CD4-positive, alpha-beta T cell treated with Interleukin-6 for 4 hours (primary cell): ENCODE measurements around the gene AGPAT4.
"Not testable (repeated sequence)": the region's sequence is repeated elsewhere in the genome, so short reads cannot be mapped to it uniquely, and the experiment has no call there.

Experiments used
- DNase-seq: peaks from one replicate; pipeline ENCODE4 v3.0.0-alpha.2; 2020; ENCODE audit warnings: mixed read lengths

AGPAT4 gene

DNA sequence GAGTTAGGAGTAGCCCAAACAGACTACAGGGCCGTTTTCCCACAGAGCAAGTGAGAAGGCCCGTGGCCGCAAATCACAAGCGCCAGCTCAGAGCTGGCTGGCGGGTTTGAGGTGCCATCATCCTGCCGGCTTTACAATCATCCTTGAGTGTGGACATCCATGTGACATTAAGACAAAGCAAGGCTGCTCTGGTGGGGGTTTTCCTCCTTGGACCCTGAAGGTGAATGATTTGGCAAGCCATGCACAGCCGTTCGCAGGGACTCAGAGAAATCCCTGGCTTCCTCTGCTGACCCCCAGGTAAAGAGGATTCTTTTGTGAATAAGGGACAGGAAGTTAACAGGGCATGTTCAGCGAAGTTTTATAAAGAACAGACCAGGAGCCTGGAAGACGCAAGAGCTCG is 137.2 kb downstream of the AGPAT4 start:
- no peak for DNase-seq

DNA sequence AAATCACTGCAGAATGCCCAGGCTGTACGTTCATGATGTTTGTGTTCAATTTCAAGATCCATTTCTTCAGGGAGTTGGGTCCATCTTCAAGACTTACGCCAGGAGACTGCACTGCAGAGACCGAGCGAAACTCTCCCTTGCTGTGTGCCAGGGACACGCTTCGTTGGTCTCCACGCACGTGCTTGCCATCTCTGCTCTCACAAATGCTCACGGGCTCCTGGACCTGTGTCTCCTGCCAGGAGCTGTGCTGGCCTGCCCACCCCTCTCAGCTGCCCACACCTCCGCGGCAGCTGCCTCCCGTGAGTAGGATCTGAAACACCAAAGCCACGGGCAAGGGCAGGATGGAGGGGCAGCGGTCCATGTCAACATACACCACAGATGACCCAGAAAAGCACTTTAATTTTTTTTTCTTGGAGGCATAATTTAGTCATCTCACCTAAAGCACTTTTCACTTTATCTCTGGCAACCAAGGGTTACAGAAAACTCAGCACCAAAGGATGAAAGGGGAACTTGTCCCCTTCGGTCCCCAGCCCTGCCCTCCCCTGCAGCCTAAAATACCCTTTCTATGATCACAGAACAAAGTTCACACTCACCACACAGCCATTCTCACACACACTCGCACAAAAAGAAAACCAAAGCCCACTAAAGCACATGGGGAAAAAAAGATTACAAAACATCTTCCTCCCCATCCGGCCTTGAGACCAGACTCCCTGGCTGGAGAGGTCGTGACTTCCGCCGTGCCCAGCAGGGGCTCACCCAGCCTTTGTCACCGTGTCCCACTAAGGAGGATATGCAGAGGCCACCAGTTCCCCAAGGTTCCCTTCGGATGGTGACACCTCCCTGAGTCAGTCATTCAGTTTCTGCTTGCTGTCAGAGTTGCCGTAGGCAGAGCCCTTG is 137.9 kb downstream of the AGPAT4 start:
- DNase-seq: no peak

DNA sequence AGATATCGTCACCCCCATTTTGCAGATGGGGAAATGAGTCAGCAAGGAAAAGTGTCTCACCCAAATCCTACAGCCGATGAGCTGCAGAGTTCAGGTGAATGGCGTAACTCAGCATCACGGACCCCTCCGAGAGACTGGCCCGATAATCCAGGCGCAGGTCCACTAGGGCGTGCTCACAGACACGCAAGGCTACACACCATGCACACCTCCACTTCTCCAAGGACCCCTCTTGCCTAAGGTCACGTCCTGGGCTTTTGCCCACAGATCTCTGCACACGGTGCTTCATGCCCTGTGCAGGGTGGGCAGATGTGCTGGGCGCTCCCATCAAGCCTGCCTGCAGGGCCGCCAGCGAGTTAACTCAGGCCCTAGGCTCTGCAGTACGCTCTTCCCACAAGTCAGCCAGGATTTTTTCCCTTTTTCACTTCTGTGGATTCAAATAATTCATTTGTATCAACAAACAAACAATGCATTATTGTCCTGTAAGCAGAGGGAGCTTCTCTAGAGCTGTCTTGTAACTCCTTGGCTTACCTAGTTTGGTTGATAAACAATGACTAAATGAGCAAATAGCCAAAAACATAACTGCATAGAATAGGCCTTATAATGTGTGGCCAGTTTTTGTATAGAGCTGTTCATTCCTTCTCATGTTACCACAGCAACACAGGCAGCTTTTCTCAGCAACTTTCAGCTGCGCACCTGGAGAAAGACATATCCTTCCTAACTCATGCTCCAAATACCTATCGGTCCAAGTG is 139.1 kb downstream of the AGPAT4 start:
- DNase-seq: no peak

DNA sequence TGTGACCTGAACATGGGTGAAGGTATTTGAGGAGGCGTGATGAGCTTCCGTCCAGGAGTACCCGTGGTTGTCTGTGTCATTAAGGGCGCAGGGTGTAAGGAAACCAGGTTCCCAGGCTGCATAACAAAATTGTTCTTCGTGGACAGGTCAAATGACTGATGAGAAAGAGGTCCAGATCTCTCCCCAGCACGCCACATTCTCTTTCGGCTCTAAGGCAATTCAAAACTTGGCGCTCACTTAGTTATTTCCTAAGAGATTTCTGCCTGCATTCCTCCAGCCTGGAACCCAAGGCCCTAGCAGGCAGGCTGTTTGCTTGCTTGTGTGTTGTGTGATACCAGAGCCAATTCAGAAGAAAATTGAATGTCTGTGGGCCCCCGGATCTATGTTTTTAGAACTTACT is 139.9 kb downstream of the AGPAT4 start:
- DNase-seq: no peak

DNA sequence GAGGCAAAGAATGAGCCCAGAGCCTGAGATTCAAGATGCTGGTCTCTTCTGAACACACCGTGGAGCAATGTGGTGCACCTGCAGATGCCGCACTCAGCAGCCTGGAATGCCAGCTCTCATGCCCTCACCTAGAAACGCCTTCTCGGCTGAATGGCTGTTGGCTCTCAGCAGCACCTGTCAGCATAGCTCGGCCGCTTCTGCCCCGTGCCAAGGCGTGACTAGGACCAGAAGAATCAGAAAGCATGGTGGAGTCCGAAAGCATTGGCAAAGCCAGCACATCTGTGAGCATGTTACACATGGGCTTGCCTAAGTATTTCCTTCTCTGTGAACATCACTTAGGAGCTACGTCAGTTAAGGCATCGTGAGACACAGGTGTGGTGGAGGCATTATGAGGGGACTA is 141.5 kb downstream of the AGPAT4 start:
- DNase-seq: no peak

DNA sequence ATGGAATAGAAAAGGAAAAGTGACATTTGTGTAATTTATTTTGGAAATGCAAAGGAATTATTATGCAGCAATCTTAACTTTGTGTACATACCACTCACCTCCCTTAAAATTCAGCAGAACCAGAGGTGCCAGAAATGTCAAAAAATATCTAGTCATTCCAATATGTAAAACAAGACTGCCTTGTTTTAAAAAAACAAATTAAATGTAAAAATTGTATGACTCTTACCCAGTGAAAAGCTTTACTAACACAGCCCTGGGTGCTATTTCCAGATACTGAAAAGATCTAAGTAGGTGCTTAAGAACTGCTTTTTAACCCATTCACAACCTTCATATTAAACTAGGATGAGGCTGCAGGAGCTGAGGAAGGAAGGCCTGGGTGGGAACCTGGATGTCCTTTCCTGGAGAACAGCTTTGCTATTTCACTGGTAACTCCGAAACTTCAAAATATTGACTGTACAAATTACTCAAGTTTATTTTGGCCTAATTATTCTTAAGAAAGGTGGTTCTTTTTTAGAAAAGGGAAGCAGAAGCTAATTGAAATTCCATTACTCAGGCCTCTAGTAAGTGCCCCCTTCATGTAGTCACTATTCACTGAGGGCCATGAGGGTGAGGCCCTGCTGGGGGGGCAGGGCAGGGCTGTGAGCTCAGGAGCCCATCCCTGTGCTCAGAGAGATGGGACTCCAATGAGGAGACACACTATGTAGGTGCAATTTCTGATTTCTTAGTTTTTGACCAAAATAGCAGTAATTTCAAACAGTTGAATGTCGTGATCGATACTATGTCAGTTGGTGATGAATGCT is 142.7 kb downstream of the AGPAT4 start:
- no peak for DNase-seq

DNA sequence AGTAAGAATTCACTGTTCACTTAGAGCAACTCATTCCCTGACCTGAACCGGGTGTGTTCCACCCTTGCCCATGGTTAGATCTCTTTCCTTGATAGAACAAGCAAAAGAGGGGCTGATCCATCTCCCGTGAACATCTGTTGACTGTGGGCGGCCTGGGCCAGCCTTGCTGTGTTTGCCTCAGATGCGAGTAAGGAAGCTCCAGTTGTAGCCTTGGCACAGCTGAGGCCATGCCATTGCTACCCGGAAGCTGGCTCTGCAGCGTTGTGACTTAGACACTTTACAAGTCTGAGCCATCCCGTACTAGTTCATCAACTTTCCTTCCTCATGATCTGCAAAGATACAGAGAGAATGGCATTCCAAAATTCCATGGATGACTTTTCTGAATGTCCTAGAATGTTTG is 143.3 kb downstream of the AGPAT4 start:
- DNase-seq: no peak

DNA sequence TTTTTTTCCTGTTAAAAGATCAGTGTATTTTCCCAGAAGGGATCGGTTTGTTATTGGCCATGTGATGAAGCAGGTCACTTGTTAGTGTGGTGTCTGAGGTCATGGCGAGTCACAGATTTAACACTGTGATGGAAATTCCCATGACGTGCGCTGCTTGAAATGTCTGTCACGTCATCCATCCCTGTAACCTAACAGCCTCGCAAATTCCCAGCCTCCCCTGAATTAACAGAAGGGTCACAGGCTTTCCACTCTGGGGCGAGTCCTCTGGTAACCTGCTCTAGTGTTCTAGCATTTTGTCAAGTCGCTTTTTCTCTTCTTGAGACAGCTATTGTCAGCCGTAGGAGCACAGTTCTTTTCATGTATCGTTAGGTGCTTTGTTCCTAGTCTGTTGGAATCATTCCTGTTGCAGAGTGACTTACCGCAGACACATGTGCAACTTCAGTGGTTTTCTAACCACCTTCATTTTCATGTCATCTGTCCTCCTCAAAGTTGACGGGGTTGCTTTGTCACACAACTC is 145.1 kb downstream of the AGPAT4 start:
- DNase-seq: no peak

DNA sequence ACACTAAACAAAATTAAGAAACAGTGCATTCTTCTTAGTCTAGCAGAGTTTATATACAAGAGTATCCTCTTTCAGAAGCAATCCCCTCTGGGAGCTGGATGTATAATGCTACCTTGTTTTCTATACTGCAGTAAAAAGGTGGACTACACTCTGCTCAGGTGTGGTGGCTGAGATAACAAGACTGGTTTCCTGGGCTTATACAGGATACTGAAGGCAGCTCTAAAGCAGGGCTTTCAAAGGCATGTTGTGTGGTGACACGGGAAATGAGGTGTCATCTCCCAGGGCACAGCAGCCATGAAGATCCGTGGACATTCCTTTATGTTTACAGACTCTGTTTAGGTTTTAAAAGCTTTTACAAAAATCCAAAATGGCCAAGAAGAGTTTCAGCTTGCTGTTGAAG is 145.6 kb downstream of the AGPAT4 start:
- peak; percentile 16 for DNase-seq

DNA sequence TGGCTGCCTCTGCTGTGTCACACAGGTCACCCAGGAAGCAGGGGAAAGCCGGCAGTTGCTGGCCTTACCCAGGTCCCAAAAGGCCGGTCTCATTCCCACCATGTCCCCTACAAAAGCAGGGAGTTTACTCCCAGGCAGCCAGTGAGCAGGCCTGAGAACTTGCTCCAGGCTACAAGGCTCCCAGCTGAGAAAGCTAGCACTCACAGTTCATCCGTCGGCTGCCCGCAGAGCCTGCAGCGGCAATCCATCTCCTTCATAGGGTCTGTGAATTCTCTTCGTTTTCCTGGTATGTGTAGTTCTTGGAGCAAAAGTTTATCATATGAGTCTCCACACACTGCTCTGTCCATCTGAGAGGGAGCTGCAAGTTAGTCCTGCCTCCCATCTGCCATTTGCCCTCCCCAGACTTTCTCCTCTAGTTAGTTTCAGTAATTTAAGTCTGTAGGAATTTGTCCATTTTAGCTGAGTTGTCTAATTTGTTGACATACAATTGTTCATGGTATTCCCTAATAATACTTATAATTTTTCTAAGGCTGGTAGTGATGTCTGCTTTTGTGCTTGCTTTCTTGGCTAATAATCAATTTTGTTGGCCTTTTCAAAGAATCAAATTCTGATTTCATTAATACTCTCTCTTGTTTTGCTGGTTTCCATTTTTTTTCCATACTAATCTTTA is 146.7 kb downstream of the AGPAT4 start:
- DNase-seq: no peak

DNA sequence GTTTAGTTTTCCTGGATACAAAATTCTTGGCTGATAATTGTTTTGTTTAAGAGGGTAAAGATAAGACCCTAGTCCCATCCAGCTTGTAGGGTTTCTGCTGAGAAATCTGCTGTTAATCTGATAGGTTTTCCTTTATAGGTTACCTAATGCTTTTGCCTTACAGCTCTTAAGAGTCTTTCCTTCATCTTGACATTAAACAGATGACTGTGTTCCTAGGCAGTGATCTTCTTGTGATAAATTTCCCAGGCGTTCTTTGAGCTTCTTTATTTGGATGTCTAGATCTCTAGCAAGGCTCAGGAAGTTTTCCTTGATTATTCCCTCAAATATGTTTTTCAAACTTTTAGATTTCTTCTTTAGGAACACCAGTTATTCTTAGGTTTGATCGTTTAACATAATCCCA is 148.3 kb downstream of the AGPAT4 start:
- DNase-seq: no peak

DNA sequence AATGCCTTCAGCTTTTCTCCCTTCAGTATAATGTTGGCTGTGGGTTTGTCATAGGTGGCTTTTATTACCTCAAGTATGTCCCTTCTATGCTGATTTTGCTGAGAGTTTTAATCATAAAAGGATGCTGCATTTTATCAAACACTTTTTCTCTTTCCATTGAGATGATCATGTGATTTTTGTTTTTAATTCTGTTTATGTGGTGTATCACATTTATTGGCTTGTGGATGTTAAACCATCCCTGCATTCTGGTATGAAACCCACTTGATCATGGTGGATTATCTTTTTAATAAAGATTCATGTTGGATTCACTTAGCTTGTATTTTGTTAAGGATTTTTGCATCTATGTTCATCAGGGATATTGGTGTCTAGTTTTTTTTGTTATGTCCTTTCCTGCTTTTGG is 150.5 kb downstream of the AGPAT4 start:
- not testable (repeated sequence) for DNase-seq

DNA sequence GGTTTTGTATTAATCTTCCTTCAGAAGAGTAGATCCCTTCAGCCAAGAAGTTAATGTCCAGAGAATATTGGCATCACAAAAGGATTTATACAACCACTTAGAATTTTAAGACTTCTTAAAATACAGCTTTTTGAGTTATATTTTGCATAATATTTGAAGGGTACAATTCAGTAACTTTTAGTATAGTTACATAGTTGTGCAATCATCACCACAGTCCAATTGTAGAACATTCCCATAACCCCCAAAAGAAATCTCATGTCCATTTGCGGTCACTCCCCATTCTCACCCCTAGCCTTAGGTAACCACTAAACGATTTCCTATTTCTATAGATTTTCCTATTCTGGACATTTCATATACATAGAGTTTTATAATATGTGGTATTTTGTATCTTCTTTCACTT is 155.9 kb downstream of the AGPAT4 start:
- no peak for DNase-seq

DNA sequence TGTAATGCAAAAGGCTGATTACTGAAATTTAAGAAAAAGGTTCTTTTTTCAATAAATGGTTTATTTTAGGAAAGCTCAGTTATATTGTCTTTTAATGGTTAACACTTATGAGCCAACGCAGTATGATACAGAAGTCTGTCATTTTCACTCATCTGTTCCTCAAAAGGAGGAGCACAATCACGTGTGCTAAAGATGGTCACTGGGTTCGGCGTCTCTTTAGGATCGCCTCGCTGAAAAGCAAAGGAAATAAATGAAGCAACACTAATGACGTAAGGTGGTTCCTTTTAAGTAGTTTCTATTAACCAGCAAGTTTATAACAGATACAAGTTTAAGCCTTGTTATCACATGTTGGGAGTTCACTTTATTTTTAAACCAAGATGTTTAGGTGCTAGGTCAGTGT is 156.6 kb downstream of the AGPAT4 start:
- no peak for DNase-seq

DNA sequence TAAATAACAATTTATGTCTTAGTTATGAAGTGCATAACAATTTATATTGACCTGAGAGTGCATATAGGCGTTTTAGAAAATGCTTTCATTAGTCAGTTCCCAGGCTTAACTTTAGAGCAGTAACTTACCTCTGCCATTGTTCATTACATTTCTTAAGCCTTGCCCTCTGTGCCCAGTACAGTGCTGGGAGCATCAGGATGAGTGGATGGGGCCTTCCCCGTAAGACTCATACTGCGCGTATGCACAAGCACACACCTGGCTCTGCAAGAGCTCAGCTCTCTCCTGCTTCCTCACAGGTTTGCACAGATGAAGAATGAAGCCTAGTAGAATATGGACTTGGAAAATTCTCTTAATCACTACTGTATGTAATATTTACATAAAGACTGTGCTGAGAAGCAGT is 157.3 kb downstream of the AGPAT4 start:
- no peak for DNase-seq

DNA sequence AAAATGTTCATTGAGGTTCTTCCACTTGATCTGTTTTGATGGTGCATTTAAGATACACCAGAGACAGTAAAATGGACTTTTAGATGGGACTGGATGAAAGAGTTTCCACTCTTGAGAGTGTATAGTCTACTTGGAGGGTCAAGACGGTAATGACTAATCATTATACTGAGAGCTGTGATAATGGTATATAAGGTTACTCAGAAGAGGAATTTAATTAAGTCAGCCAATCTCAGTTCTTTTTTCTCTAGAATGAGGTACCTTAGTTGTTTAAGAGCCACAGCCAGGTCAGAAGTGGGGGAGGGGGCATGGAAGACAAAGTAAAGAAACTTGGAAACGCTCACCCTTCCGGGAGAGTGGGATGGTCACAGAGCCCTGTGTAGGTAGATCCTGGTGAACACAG is 158.4 kb downstream of the AGPAT4 start:
- DNase-seq: no peak

DNA sequence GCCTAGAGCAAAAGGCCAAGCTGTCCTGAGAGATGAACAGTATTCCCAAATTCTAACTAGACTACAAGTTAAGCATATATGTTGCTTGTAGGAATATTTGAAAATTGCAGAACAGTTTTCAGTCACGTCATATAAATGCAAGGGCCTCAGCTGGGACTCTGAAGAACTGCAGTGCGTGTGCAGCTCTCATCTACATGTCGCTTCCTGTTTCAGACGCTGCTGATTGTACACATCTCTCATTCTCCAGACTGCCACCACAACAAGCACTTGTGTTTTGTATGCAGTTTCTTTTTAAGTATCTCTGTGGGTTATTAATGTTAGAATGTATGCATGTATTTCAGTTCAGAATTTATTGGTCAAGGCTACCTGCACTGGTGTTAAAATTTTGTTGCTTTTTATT is 162.6 kb downstream of the AGPAT4 start:
- DNase-seq: peak; percentile 22

DNA sequence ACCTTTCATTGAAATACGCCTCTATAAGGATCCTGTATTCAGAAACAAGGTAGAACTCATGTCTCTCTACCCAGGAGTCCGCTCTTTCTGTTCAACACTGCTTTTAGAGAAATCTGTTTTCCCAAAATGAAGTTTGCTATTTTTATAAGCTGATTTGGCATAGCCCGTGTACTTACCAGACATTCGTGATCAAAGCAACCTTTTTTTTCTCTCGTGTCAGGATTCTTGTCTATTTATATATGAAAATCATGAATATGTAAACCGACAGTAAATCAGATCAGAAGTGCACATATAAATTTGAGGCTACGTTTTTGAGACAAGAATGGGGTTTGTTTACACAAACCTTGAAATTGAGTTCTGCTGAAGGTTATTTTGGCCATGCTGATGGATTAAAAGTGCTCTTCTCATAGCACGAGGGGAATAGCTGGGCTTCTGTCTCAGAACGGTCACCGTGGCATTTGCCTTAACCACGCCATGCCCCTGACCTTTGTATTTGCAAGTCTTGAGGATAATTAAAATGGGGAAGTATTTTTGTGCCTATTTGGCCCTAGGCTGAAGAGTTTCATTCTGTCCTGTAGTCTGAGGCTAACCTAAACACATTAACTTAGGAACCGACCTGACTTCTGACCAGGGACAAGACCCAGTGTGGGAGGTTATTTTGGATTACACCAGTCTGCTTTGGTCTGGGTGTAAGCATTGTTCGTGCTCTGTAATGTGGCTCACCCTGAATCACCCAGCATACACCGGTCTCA is 163.7 kb downstream of the AGPAT4 start:
- no peak for DNase-seq

DNA sequence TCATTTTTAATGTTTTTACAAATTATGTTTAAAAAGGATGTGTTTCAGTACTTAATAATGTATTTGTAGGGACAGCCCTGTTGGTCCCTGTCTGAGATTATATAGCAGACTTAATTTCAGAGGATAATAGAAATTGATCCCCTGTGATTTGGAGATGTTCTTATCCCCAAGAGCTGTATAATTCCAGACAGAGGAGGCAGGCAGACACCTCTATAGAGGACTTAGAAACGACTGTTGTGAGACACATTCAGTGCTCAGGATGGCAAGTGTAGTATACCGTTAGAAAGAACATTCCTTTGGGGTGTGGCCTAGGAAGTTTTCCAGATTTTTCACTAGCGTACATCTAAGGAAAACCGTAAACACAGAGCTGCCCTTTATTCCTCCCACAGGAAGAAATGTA is 164.5 kb downstream of the AGPAT4 start:
- DNase-seq: no peak

DNA sequence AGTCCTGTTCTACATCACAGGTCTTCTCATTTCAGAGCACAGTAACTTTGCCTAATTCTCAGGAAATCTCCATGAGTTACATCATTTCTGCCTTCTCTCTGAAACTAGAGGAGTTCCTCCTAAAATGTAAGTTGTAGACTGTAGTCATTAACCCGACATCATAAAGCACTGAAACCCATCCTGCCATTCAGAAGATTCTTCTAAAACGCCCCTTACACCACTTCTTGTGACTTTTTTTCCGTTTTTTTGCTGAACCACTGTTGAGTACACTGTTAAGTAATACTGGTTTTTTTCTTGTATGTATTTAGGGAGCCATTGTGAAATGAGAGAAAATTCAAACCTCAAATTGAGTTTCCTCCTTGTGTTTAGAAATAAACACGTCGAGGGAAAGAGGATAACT is 164.9 kb downstream of the AGPAT4 start:
- DNase-seq: no peak

DNA sequence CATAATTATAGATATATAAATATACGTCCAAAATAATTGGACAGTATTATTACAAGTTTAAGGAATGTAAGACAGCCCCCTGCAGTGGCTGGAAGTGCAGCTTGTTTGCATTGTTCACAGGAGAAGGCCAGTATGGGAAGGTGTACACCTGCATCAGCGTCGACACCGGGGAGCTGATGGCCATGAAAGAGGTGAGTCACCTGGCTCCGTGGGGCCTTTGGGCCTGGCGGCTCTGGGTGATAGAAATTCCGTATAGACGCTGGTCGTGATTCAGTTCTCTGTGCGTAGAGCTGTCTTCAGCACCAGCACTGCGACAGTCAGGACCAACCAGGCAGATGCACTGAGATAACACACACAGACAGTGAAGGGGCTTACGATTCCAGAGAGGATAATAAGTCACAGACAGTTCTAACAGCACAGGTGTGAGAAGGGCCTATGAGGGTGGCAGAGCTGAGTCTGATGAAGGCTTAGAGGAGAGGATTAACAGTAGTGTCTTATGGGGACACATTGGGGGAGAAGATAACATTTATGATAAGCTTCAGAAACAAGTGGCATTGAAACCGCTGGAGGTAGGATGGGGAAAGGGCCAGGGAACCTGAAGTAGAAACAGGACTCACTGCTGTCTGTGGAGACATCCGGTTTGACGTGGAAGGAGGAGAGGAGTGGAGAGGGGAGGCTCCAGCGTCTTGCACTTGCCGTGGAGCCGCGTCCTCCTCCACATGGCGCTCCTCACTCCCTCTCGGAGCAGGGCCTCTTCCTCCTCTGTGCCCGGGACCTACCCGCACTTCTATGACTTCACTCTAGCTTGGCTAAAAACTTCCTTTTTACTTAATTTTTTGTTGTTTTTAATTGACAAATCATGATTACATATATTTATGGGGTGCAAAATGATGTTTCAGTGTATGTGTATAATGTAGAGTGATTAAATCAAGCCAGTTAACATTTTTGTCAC is 165.8 kb downstream of the AGPAT4 start:
- no peak for DNase-seq
